Fibroblast of skin of scalp (primary cell): Measurements from ENCODE around the gene CMSS1. TPM values are rescaled to one million over a fixed set of nuclear protein-coding genes. Genes with fewer than 3 reads are reported as not detected.

ENCODE experiments used
- DNase-seq: peaks from one replicate; pipeline ENCODE4 v3.0.0-alpha.2; 2013
- polyA plus RNA-seq, 2 experiments: library from polyadenylated mRNA; unstranded; fragments of 120-200 nt; gene quantifications; one replicate each; pipeline ENCODE4 v1.2.1, GENCODE V29; 2013; ENCODE audit not compliant: insufficient read length in 2 of 2

CMSS1 gene
- 41.9 TPM for polyA plus RNA-seq (2013, experiment 1 of 2; ENCODE audit: insufficient read length)
- 39.4 TPM for polyA plus RNA-seq (2013, experiment 2 of 2; ENCODE audit: insufficient read length)

DNA sequence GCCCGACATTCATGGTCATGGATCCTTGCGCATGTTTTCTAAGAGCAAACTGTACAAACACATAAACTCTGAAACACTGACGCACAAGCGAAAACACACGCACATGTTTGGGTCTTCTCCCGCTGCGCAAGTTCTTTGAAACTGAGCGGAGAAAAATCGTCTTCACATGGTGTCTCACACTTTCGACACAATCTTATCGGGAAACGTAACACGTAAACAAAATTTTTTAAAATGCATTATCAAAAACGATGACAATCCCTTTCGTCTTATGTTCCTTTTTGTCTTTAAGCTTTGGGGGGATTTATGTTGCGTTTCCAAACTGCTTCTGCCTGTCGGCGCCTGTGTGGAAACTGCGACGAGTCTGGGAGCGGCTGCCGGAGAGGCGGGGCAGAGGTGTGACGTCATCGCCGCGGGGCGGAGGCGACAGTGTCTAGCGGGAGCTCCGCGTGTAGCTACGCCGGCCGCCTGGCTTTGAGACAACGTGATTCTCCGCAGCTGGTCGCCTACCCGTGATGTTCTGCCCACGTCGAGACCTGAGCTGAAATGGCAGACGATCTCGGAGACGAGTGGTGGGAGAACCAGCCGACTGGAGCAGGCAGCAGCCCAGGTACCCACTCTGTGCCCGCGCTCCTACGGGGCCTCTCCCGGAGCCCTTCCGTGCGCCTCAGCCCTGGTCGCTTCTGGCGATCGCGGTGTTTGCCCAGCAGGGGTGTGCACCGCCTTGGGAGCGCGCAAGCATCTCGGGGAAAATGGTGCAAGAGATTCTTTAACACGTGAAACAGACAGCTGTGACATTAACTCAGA, at the start of gene CMSS1:
TSS of gene CMSS1 (plus strand) at position 426 of the 804 bp plus-strand sequence.
- DNase-seq = peak; percentile 91

DNA sequence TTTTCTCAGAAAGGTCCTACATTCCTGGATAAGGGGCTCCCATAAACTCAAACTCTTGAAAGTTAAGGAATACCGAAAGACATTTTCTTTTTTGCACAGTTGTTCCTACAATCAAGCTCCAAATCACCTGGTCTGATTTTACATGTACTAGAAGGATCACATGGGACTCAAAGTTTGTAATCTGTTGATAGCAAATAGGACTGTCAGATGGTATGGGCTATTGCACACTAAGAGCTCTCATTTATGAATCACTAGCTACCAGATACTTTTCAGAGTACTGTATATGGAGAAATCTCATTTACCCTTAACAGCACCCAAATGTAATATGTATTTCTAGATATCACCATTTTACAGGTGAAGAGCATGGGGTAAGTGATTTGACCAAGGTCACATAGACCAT, 49.5 kb upstream of the CMSS1 start:
- no peak for DNase-seq

DNA sequence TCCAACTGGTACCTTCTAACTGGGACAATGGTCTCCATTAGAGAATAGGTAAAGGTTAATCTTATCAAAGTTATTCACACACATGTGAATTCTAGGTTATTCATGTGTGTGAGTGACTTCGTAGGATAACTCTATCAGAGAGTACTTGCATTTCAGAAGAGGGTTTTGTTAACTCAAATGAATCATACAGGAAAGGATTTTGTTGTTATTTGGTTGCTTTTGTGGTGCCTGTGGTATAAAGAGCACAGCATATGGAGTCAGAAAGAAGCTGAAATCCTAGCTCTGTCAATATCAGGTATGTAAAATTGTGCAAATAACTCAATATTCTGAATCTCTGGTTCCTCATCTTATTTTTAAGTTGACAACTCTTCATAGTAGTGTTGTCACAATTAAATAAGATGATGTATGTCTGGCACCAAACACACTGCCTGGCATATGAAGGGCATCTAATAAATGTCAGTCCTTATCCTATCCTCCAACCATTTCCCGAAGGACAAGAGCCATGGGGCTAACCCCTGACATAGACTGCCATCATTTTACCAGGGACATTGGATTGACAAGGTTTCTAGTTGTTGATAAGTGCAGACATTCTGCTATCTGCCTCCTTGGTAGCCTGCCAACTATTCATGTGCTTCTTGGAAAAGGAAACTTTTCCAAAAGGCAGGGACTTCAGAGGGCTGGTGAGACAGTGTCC, 48.7 kb upstream of the CMSS1 start:
- DNase-seq = no peak

DNA sequence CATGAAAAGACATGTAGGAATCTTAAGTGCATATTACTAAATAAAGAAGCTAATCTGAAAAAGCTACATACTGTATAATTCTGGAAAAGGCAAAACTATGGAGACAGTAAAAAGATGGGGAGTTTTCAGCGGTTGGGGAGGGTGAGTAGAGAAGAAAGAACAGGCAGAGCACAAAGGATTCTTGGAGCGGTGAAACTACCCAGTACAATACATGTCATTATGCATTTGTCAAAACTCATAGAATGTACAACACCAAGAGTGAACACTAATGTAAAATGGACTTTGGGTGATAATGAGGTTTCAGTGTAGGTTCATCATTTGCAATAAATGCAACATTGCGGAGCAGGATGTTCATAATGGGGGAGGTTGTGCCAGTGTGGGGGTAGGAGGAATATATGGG, 45.5 kb upstream of the CMSS1 start:
- no peak for DNase-seq

DNA sequence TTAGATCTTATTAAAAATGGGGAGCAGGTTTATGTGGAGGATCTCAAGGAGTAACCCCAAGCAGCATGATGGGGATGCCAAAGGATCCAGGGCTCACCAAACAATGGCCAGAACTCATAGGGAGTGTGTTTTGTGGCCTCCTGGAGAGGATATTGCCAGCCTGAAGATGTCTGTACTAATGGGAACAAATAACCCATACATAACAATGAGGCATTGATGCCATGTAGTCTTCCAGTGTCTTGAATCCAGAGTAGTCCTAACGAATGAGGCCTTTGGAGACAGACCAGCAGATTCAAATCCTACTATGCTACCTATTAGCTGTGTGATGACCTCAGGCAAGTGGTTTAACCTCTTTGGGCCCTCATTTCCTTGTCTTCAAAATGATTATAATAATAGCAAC, 45.0 kb upstream of the CMSS1 start:
- DNase-seq = no peak

DNA sequence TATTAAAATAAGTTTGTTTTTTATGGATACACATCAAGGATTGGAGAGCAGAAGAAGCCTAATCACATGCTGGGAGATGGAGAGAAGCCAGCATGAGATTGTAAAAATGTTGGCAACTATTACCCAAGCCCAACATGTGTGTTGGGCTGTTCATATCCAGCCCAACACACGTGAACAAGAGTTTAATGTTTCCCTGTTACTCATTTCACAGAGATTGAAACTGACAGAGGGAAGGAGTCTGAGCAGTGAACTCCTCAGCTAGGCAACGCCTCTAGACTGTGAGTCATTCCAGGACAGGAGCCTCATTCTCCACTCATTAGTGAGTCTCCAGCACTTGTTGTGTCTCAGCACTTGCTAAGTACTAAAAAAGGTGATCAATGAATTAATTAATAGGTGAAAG, 43.2 kb upstream of the CMSS1 start:
- DNase-seq = peak; percentile 92

DNA sequence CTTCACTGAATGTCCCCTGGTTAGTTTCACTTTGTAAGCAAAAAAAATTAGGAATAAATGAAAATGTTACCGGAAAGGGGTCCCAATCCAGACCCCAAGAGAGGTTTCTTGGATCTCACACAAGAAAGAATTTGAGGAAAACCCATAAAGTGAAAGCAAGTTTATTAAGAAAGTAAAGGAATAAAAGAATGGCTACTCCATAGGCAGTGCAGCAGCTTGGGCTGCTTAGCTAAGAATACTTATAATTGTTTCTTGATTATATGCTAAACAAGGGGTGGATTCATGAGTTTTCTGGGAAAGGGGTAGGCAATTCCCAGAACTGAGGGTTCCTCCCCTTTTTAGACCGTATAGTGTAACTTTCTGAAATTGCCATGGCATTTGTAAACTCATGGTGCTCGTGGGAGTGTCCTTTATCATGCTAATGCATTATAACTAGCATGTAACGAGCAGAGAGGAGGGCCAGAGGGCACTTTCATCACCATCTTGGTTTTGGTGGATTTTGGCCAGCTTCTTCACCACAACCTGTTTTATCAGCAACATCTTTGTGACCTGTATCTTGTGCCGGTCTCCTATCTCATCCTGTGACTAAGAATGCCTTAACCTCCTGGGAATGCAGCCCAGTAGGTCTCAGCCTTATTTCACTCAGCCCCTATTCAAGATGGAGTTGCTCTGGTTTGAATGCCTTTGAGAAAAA, 41.0 kb upstream of the CMSS1 start:
- peak; percentile 40 for DNase-seq

DNA sequence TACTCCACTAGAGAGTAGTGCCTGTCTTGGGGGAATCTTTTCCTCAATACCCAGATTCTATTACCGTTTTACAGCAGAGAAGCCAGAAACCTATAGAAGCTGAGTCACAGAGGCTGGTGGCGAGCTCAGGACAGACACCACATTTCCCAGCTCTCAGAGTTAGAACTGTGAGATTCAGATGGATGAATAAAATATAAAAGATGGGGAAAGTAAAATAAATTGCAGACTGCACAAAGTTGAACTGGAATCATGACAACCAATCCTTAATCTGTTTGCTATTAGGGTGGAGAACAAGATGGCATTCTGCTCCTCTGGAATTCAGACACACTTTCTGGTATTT, 40.5 kb upstream of the CMSS1 start:
- peak; percentile 45 for DNase-seq

DNA sequence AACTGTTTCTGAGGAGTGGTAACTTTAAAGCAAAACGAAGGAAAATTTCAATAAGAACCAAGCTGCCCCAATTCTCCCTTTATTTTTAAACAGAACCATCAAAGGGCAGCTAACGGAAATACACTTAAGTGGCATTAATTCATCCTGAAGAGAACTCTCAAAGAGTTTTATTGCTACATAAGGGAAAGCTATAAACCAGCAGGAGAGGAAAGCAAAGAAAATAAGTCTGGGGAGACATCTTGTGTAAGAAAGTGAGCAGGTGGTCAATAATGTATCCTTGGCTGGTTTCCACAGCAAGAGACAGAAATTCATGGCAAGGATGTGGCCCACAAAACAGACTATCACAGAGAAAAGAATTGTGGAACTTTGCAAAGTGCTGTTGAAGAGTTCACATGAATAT, 40.0 kb upstream of the CMSS1 start:
- DNase-seq = no peak

DNA sequence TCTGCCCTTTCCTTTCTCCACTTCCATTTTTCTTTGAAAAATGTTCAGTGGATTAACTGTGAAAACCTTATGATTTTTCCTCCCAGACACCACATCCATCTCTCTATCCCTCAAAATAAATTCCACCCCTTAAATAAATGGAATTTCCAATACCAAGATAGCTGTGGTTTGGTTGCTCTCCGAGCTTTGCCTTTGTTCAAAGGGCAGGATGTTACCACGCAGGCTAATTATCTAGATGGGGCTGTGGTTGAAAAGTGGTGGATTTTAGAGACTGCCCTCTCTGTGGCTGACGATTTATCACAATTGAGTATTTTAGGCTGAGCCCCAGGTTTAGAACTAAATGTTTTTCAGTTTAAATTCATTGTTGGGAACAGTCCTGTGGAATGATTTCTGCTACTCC, 36.9 kb upstream of the CMSS1 start:
- peak; percentile 64 for DNase-seq

DNA sequence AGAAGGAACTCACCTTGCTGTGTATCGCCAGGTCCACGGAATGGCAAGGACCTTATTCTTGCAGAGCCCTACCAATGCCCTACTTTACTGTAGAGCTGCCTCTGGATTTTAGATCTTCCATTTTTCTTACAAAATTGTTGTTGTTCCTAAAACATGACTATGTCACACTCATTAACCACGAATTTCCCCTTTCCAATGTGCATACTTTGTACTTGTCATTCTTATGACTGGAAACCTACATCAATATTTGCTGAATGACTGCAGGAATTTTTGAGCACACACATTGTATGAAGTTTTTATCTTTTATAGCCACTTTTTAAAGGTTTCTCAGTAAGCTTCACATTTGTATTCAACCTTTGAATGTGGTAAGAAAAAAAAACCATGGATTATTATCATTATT, 35.9 kb upstream of the CMSS1 start:
- DNase-seq = peak; percentile 80

DNA sequence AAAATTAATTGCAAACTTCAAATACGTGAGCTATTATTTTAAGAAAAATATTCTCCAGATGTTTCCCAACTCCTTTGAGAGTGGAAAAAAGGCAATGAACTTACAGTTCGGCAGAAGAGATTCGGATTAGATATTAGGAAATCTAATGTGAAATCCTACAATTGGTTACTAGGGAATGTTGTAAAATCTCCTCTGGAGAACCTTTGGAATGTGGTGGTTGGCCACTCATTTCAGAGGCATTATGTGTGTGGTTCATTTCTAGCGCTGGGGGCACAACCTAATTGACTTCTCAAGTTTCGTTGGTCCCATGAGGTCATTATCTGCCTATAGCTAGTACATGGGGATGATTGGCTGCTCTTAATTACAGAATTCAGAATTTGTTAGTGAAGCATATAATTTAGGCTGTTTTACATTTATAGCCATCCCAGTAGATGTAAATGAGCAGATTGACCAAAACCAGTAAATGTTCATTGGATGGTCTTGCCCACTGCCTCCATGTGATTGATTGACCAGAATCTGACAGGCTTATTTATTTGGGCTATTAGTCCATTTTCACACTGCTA, 34.6 kb upstream of the CMSS1 start:
- DNase-seq = peak; percentile 97

DNA sequence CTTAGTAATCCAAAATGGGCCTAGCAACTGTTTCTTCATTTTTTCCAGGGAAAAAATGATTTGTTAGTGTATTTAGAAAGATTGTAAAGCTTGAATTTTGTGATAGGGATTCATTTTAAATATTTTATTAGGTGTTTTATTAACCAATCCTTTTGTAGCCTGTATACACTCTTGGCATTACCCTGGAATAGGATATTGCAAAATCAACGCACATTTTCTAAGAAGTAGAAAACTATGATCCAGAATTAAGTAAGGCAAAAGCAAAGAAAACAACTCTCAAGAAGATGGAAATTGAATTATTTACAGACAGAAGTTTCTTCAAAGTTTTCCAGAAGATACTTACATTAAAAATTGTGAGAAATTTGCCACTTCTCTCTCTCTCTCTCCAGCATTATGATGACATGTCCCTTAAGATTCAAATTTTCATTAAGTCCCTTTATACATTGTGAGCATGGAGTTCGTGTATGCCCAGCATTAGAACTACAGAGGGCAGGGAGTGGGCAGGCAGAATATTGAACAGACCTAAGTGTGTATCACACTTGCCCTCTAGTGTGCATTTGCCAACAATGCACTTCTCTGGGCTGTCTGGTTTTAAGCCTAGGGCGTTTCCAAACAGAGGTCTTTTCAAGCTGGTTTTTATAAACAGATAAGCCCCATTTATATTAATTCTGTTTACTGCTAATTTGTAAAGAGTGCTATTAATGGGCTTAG, 28.5 kb upstream of the CMSS1 start:
- peak; percentile 77 for DNase-seq

DNA sequence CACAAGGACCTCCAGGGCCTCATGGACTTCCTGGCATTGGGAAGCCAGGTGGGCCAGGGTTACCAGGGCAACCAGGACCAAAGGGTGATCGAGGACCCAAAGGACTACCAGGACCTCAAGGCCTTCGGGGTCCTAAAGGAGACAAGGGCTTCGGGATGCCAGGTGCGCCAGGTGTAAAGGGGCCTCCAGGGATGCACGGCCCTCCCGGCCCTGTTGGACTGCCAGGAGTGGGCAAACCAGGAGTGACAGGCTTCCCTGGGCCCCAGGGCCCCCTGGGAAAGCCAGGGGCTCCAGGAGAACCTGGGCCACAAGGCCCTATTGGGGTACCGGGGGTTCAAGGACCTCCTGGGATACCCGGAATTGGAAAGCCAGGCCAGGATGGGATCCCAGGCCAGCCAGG, 23.2 kb upstream of the CMSS1 start:
- DNase-seq = no peak

DNA sequence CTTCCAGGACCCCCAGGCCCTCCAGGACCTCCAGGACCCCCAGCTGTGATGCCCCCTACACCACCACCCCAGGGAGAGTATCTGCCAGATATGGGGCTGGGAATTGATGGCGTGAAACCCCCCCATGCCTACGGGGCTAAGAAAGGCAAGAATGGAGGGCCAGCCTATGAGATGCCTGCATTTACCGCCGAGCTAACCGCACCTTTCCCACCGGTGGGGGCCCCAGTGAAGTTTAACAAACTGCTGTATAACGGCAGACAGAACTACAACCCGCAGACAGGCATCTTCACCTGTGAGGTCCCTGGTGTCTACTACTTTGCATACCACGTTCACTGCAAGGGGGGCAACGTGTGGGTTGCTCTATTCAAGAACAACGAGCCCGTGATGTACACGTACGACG, 22.1 kb upstream of the CMSS1 start:
- no peak for DNase-seq

DNA sequence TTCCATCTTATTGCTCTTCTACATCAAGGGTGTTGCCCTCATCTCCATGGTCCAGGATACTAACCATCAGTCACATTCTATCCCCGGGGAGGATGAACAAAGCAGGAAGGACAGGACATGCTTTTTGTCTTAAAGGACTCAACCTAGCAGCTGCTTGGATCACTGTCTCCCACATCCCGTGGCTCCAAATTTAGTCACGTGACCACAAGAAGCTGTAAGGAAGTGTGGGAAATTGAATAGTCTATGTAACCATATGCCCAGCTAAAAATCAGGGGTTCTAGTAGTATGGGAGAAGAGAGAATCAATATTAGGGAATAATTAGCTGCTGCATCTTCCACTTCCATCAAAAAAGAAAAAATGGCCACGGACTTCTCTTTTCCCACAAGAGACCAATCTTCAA, 18.2 kb upstream of the CMSS1 start:
- DNase-seq = no peak

DNA sequence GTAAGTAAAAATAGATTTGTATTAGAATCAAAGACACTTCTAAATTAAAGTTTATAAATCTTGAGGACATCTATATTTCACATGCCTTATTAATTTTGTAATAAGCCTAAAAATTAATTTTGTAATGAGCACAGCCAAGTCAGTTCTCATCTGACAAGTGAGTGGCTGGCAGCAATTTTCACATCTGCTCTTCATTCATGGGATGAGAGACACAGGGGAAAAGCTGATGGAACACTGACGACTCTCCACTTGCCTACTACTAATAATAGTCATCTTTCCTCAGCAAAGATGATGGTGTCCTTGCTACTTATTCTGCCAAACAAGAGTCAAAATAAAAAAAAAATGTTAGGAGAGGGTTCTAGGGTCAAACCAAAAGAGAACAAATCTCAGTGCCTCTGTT, 14.4 kb upstream of the CMSS1 start:
- DNase-seq = no peak

DNA sequence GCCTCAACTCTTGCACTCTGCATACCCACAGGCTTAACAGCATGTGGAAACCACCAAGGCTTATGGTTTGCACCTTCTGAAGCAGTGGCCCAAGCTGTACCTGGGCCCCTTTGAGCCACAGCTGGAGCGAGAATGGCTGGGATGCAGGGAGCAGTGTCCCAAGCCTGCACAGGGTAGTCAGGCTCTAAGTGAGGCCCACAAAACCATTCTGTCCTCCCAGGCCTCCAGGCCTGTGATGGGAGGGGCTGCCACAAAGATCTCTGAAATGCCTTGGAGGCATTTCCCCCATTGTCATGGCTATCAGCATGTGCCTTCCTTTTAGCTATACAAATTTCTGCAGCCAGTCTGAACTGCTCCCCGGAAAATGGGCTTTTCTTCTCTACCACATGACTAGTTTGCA, 12.5 kb upstream of the CMSS1 start:
- no peak for DNase-seq

DNA sequence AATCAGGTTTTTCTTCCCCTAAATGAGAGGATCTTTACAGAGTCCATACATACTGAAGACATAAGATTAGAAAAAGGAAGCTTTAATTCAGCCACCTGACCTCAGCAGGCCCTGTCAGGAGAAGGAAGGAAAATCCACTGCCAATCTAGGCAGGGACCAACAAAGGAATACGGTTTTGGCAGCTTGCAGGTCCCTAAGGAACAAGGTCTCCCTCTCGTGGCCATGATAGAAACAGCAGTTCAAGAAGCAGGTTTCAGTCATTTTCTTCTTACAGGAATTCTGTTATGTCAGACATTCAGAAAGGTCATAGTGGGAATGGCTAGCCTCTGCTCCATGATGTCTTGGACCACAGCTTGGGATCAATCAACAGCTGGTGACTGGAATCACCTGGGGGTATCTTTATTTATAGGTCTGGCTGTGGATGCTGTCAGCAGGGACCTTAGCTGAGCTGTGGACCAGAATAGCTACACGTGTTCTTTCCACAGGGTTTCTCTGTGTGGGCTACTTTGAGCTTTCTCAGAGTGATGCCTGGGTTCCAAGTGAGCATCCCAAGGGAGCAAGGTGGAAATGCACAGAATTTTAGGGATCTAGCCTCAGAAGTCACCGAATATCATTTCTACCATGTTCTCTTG, 9.4 kb upstream of the CMSS1 start:
- peak; percentile 79 for DNase-seq

DNA sequence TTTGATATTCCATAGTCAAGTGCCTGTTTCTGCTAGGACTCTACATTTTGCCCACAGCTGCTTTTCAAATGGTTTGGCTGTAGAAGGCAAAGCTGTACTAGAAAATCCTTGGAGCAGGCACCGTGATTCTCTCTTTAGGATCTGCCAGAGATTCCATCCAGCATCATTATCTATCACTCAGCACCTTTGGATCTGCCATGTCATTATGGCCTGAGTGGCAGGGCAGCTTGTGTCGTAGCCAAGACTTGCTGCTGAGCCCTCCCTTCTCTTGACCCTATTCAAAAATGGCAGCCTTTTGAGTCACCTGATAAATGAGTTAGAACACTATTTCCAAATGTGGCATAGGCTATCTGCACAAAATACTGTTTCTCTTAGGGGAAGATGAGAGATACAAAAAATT, 8.1 kb upstream of the CMSS1 start:
- DNase-seq = no peak

DNA sequence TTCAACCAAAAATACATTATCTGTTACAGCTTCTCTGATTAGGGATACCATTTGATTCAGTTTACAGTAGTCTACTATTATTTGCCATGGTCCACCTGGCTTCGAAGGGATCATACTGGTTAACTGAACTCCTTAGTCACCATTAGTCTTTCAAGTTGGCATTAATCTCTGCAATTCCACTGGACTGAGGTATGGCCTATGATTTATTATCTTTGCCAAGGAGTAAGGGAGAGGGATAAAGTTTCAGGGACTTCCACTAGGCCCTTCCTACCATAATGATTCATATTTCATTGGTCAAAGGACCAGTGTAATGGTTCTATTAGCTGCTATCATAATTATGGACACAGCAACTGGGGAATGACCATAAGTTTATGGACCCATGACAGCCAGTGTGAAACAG, 7.3 kb upstream of the CMSS1 start:
- no peak for DNase-seq

DNA sequence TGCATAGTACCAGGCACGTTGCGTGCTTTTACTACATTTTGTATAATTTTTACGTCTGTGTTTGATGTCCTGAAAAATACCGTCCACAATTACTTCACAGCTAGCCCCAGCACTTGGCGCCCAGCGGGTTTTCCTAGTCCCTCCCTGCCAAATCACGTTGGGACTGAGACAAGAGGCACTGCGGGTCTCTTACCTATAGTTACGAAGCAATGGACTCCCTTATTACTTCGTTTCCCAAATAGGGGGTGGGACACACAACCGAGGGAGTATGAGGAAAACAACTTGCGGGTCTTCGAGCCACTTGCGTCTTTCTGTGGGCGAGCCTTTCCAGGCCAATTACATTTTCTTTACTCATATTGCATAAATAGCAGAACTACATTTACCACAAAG, 620 bp upstream of the CMSS1 start:
- no peak for DNase-seq
